GM21723 (cell line): ENCODE data around the gene DOCK10.
"Not testable (repeated sequence)": the region's sequence is repeated elsewhere in the genome, so short reads cannot be mapped to it uniquely, and the experiment has no call there.

Experiments
- ATAC-seq: cut with Tn5 transposase; IDR thresholded peaks from one replicate; pipeline ENCODE4 v1.9.1; 2021; ENCODE audit warnings: mild to moderate bottlenecking, moderate library complexity; ENCODE audit not compliant: unreplicated experiment

Gene DOCK10

DNA sequence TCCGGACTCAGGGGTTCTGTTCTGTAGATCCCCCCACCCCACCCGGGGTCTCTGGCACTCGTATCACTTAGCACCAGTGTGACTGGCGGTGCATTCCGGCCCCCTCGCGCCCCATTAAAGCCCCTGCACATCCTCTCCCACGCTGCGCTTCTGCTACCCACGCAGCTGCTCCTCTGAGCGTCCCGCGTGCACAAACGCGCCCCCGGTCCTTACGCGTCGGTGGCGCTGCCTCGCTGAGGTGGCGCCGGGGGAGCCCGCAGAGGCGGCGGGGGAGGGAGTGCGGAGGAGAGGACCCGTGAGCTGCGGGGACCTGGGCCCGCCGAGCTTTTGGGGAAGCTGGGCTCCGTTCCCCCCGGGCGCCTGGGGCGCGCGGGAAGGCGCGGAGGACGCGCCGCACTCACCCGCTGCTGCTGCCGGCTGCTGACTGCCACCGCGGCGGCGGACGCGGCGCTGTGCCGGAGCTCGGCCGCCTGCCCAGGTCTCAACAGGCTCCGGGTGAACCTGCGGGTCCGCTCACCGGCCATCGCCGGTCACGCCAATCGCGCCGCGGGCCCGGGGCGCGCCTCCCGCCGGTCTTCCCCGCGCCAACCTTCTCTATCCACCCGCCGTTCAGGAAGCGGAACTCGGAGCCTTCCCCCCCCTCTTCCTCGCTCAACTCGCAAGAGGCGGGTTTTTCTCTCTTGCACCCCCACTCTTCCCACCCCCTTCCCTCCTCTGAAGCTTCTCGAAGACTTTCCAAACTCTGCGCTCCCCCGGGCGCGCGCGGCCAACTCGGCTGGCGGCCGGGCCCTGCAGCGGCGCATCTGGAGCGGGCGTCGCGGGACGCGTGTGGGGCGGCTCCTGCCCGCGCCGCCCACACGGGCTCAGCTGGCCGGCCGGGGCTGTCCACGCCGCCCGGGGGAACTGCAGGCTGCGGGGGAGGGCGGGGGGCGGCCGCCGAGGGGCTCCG is at the start of gene DOCK10:
TSS of gene DOCK10 (minus strand) at position 618 of the 949 bp plus-strand sequence. CDS start at position 524, 94 bp downstream.
- peak; percentile 32 for ATAC-seq

DNA sequence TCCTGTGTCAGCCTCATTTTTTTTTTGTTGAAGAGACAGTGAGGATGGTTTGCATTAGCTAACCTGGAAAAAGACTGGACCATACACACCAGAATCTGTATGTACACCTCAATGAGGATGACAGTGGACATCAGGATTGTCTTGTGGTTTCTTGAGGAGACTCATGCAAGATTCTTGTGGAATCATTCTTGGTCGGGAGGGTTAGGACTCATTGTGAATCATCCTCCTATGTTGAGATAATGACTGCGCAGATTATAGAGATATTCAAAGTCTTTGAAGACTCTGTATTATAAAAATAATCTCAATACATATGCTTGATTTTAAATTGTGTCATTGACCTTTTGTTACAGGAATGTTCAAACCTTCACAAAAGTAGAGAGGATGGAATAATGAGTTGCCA is 49.1 kb upstream of the DOCK10 start:
- ATAC-seq = no peak

GRCh38 chr2:225090746-225091145 is 48.5 kb upstream of the DOCK10 start:
- ATAC-seq = no peak

DNA sequence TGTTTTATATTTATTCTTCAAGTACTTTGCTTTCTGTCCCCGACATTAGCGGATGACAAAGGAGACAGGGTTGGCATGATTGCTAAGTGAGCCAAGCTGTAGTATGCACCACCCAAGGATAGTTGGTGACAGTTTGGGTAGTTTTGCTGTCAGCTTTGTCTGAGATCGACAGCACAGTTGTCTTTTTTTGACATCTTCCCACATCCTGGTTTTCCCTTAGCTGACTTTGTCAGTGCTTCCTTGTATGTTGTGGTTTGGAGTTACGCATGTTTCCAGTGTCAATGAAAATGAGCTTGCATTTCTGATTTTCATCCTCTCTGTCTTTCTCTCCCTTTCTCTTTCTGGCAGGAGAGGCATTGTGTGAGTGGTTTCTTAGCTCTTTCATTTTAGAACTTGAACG is 44.6 kb upstream of the DOCK10 start:
- ATAC-seq = no peak

- no peak for ATAC-seq
Measured at GRCh38 chr2:225086439-225086838, 44.2 kb upstream of the DOCK10 start.

- ATAC-seq = no peak
Measured at GRCh38 chr2:225083276-225083675, 41.0 kb upstream of the DOCK10 start.

DNA sequence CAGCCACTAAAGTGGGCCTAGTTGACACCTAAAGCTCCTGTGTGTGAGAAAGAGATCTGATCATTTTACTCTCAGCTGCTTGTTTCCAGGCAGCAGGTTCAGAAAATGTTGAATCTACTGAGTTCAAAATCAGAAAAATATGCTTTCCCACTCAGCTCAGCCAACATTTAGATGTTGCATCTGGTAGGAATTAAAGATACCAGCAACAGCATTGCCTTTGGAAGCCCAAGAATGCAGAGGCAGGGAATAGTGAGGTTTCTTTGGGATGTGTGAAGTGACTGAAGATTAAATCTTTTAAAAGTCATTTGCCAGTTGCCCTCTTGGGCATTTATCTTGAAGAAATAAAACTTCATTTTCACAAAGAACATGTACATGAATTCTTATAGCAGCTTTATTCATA is 33.9 kb upstream of the DOCK10 start:
- no peak for ATAC-seq

GRCh38 chr2:225074919-225075681 is 32.8 kb upstream of the DOCK10 start:
- ATAC-seq = no peak

DNA sequence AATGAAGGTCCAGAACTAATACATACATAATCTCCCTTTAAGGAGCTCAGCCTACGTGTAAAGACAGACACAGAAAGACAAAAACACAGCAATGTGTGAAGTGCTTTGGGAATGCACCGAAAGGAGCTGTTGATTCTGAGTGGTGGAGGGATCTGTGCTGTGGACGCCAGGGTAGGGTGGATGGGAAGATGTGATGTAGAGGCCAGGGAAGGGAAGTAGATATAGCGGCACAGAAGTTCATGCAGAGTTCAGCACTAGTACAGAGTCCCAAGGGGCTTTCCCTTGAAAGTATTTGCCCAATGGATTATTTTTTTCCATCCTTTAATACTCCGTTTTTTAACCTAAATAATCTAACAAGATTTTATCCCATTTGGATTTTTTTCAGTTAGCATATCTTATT is 32.1 kb upstream of the DOCK10 start:
- no peak for ATAC-seq

- no peak for ATAC-seq
Measured at GRCh38 chr2:225073198-225073597, 30.9 kb upstream of the DOCK10 start.

GRCh38 chr2:225072444-225072843 is 30.2 kb upstream of the DOCK10 start:
- no peak for ATAC-seq

DNA sequence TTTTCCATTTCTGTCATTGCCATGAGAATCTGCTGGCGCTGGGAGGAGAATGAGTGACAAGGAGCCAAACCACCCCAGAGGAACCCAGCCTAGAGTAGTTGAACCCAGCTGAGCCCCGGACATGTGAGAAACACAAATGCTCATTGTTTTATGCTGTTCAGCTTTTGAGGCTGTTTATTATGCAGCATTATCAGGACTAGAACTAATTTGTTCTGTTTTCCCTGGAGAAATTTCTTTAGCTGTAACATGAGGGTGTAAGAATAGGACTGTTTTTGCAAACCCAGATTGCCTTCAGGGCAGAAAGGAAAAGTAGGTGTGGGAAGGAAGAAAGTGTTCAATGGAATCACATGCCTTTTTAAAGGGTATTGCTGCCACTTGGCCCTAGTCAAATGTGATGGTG is 28.5 kb upstream of the DOCK10 start:
- no peak for ATAC-seq

- ATAC-seq = no peak
Measured at GRCh38 chr2:225069966-225070365, 27.7 kb upstream of the DOCK10 start.

GRCh38 chr2:225069477-225069876 is 27.2 kb upstream of the DOCK10 start:
- ATAC-seq = no peak

GRCh38 chr2:225065882-225066281 is 23.6 kb upstream of the DOCK10 start:
- no peak for ATAC-seq

DNA sequence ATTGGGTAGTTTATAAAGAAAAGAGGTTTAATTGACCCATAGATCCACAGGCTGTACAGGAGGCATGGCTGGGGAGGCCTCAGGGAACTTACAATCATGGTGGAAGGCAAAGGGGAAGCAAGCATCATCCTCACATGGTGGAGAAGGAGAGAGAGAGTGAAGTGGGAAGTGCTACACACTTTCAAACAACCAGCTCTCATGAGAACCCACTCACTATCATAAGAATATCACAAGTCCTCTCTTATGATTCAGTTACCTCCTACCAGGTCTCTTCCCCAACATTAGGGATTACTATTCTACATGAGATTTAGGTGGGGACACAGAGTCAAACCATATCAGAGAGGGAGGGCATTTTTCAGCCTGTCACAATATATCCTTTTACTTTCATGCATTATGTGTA is 22.7 kb upstream of the DOCK10 start:
- no peak for ATAC-seq

DNA sequence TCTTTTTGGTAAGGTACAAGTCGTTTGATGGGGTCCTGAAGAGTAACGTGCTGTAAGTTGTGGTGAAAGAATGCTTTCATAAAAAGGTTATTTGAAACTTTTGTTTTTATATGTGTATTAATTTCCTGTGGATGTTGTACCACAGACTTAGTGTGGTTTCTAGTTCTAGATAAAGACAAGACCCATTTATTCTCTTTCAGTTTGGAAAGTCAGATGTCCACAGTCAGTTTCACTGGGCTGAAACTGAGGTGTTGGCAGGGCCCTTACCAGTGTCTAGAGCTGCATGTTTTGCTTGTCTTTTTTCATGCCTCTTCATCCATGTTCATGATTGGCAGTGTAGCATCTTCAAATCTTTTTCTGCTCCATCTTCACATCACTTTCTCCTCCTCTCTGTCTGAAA is 22.1 kb upstream of the DOCK10 start:
- ATAC-seq = no peak

- no peak for ATAC-seq
Measured at GRCh38 chr2:225056330-225057073, 14.2 kb upstream of the DOCK10 start.

GRCh38 chr2:225055714-225056113 is 13.4 kb upstream of the DOCK10 start:
- ATAC-seq = no peak

GRCh38 chr2:225052703-225053102 is 10.4 kb upstream of the DOCK10 start:
- ATAC-seq = peak; percentile 89

- ATAC-seq = not testable (repeated sequence)
Measured at GRCh38 chr2:225047502-225047901, 5.2 kb upstream of the DOCK10 start.
